HG03558 (cell line): Measurements from ENCODE around the gene DNM3.
"Not testable (repeated sequence)": the region's sequence is repeated elsewhere in the genome, so short reads cannot be mapped to it uniquely, and the experiment has no call there.

Source experiments
- ATAC-seq: cut with Tn5 transposase; IDR thresholded peaks from one replicate; pipeline ENCODE4 v1.9.1; 2021; ENCODE audit warnings: moderate number of reproducible peaks; ENCODE audit not compliant: unreplicated experiment; ENCODE audit errors: extremely low read depth

DNM3 gene

DNA sequence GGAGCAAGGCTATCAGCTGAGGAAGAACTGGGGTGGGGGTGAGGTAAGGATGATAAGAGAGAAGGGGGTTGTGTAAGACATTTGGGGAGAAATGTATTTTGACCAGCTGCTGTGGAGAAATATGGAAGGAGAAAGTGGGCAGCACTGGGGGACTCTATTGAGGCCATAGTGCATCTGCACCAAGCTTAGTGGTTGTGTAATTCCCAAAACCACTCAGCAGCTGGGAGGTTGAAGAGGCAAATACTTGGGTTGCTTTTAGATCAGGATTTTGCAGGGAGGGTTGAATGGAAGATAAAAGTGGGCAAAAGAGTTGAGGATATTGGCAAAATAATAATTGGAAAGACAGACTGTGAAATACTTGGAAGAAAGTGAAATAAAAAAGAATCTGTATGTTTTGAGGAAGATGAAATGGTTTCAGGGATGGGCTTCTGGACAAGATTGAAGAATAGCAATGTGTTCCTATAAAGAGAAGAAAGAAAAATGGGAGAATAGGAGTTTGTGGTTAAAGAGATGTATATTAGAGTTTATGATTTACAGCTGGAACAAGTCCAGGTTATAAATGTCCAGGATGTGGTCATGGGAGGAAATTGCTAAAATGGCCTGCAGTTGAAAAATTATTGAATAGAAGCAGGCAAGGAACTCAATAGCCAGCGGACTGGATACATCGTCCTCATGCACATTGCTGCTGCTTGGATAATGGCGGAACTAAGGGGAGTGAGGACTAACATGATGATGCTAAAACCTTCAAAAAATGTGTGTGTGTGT lies 162.7 kb downstream of the DNM3 start:
- ATAC-seq: no peak

DNA sequence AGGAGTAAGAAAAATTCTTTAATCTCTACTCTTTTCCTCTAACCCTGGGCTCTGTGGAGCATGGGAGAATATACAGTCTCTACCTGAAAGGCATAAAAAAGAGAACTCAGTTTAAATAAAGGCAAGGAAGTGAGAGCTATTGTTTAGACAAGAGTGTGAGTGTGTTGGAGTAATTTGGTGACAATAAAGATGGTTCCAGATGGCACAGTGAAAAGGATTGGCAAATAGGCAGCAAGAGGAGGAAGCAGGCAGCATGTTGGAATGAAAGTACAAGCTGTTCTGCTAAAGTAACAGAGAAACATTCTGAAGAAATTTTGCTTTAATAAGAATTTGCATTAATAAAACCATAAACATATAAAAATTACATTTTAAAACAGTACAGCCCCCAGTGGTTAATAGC lies 163.4 kb downstream of the DNM3 start:
- ATAC-seq: no peak

DNA sequence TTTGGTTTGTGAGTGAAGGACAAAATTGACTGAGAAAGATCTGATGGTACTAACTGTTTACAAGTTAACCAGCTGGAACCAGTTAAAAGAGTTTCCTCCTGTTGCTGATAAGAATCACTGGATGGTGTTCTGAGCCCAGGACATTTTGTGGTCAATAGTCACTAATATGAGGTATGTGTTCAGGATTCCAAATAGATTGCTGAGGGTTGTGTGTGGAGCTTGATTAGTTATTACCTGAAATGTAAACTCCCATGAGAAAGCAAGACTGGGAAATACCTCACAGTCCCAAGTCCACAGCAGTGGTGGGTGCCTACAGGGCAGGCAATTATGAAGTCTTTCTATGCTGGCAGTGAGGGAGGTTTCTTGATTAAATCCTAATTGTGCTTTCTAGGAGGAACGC lies 164.6 kb downstream of the DNM3 start:
- no peak for ATAC-seq

DNA sequence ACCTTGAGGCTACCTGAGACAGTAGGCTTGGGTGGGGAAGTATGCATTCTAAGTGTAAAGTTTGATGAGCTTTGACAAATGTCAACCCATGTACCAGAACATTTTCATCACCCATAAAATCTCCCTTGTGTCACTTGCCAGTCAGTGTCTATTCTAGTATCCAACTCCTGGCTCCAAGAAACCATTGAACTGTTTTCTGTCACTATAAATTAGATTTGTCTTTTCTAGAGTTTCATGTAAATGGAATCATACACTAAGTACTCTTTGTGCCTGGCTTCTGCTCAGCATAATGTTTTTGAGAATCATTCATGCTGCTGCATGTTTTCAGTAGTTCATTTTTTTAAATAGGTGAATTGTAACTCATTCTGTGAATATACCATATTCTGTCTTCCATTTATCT lies 165.4 kb downstream of the DNM3 start:
- no peak for ATAC-seq

DNA sequence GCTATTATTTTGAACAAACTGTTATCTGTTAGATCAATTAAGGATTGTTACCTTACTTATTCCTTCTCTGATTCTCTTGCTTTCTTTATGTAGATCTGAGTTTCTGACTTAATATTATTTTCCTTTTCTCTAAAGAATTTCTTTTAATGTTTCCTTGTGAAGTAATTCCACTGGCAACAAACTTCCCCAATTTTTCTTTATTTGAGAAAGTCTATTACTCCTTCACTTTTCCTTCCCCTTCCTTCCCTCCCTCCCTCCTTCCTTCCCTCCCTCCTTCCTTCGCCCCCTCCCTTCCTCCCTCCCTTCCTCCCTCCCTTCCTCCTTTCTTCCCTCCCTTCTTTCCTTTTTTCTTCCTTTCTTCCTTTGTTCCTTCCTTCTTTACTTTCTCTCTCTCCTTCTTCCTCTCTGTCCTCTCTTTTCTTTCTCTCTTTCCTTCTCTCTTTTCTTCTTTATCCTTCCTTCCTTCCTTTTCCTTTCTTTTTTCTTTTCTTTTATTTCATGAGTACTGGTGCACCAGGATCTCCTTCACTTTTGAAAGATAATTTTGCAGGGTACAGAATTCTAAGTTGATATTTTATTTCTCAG lies 177.5 kb downstream of the DNM3 start:
- ATAC-seq: no peak

DNA sequence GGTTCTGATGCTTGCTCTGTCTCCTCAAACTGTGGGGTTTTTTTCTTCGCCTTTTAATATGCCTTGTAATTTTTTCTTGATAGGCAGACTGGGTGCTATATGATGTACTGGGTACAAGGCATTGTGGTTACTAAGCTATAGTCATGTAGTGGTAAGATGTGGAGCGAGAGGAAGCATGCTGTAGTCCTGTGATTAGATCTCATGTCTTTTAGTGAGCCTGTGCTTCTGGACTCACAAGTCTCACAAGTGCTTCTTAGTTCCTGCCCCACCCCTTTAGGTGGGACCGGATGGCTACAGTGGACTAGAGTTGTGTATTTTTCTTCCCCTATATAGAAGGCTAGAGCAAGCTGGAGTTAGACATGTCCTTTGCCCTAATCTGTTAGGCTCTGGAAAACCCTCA lies 178.7 kb downstream of the DNM3 start:
- ATAC-seq: no peak

DNA sequence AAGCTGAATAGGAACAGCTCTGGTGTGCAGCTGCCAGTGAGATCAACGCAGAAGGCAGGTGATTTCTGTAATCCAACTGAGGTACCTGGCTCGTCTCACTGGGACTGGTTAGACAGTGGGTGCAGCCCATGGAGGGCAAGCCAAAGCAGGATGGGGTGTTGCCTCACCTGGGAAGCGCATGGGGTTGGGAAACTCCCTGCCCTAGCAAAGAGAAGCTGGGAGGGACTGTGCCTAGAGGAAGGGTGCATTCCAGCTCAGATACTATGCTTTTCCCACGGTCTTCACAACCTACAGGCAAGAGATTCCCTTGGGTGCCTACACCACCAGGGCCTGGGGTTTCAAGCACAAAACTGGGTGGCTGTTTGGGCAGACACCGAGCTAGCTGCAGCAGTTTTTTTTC lies 183.2 kb downstream of the DNM3 start:
- ATAC-seq: no peak

DNA sequence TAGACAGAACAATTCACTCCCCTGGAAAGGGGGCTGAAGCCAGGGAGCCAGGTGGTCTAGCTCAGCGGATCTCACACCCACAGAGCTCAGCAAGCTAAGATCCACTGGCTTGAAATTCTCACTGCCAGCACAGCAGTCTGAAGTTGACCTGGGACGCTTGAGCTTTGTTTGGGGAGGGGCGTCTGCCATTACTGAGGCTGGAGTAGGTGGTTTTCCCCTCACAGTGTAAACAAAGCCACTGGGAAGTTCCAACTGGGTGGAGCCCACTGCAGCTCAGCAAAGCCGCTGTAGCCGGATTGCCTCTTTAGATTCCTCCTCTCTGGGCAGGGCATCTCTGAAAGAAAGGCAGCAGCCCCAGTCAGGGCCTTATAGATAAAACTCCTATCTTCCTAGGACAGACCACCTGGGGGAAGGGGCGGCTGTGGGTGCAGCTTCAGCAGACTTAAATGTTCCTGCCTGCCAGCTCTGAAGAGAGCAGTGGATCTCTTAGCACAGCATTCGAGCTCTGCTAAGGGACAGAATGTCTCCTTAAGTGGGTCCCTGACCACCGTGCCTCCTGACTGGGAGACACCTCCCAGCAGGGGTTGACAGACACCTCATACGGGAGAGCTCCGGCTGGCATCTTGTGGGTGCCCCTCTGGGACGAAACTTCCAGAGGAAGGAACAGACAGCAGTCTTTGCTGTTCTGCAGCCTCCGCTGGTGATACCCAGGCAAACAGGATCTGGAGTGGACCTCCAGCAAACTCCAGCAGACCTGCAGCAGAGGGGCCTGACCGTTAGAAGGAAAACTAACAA lies 183.8 kb downstream of the DNM3 start:
- not testable (repeated sequence) for ATAC-seq

DNA sequence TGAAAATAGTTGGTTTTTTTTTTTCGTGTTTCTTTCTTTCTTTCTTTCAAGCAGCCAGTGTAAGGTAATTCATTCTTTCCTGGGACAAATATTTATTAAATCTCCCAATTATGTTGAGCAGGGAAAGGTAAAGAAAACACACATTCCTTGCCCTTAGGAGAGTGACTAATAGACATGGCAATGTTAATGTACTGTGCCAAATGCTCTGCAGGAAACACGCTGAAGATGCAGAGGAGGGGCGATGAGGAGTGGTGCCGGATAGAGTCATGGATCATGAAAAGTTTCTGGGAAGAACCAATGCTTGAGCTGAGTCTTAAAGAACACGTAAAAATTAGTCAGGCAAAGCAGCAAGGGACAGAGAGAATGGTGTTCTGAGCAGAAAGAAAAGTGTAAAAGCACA lies 199.2 kb downstream of the DNM3 start:
- no peak for ATAC-seq

DNA sequence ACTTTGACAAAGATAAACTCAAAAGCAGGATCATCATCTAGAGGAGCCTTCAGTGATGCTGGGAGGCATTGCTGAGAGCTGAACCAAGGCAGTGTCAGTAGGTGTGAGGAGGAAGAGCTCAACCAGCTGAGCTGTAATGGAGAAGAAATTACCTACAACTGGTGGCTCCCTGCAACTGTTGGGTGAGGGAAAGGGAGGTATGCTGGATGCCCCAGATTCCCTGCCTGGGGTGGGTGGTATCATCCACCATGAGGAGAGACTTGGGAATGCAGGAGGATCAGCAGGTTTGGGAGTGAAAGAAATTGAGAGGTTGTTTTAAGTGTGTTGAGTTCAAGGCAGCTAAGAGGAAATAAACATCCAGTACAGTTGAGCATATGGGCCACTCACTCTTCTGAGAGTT lies 199.8 kb downstream of the DNM3 start:
- ATAC-seq: no peak

DNA sequence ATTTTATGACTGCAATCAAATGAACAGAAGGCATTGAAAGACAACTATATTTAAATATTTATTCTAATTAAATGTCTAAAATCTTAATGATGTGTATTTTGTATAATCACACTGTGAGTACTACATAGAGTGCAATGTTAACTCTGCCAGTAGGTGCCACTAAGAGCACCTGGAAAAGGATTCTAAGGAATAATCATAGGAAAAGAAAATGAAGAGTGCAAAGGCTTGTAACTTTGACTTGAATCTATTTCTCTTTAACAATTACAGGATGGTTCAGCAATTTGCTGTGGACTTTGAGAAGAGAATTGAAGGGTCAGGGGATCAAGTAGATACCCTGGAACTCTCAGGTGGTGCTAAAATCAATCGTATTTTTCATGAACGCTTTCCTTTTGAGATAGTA lies 200.4 kb downstream of the DNM3 start:
- ATAC-seq: no peak

DNA sequence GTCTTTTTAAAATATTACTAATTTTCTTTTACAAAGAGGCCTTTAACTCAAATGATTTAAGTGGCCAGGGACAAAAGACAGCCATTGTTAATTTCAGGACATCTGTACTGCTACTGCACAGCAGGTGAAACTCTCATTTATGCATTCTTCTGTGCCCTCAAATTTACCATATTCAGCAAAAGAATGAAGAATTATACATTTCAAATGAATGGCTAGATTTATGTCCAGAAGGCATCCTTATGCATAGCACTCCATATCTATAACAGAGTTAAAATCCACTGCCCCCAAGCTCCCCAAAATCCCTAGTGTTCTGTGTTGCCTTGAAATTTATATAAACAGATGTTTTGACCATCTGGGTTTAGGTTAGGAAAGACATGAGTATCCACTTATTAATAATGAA lies 202.6 kb downstream of the DNM3 start:
- no peak for ATAC-seq

DNA sequence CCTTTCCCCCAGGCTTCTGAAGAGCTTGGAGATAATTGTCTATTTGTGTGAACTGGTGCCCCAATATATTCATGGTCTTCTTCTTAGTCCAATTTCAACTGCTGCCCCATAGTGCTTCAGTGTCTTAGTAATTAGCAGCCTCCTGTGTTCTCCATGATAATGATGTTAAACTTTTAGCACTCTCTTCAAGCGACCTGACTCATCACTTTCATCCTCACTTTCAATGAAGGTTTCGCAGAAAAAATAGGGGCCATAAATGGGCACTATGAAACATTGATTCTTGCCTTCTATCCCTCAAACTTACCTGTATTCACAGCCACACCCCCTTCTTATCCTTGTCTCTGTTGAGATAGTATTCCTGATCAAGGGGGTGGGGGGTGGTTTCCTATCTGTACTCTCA lies 210.6 kb downstream of the DNM3 start:
- ATAC-seq: no peak

DNA sequence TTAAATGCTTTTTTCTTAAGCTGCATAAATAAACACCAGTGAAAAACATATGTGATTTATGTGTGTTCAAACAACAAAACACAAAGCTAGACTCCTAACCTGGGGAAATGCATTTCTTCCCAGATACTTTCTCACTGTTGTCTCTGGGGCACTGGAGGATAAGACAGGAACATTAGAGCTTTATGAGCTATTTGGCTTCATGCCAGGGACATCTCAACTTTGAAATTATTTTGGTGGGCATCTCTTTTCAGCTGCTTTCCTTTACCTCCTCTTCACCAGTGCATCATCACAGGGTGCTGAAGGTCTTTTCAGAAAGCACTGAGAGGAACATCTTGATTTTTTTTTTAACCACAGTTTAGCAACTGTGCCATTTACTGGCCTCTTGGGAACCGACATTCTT lies 212.9 kb downstream of the DNM3 start:
- no peak for ATAC-seq

DNA sequence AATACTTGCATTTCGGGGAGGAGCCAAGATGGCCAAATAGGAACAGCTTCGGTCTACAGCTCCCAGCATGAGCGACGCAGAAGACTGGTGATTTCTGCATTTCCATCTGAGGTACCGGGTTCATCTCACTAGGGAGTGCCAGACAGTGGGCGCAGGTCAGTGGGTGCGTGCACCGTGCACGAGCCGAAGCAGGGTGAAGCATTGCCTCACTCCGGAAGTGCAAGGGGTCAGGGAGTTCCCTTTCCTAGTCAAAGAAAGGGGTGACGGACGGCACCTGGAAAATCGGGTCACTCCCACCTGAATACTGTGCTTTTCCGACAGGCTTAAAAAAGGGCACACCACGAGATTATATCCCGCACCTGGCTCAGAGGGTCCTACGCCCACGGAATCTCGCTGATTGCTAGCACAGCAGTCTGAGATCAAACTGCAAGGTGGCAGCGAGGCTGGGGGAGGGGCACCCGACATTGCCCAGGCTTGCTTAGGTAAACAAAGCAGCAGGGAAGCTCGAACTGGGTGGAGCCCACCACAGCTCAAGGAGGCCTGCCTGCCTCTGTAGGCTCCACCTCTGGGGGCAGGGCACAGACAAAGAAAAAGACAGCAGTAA lies 214.6 kb downstream of the DNM3 start:
- not testable (repeated sequence) for ATAC-seq

DNA sequence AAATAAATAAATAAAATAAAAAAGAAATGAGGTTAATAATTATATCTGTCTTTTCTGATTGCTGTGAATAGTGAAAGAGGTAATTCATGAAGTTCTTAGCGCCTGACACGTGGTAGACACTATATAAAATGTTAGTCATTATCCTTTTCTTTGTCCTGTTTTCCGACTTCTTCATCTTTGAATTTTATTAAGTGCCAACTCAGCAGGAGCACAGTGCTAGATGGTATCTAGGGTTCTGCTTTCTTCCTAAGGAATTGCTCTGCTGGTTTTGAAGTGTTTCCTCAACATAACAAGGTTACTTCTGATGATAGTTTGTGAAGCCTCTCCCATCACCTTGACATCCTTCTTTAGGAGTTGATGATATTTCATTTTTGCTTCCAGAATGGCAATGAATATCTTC lies 227.0 kb downstream of the DNM3 start:
- no peak for ATAC-seq

DNA sequence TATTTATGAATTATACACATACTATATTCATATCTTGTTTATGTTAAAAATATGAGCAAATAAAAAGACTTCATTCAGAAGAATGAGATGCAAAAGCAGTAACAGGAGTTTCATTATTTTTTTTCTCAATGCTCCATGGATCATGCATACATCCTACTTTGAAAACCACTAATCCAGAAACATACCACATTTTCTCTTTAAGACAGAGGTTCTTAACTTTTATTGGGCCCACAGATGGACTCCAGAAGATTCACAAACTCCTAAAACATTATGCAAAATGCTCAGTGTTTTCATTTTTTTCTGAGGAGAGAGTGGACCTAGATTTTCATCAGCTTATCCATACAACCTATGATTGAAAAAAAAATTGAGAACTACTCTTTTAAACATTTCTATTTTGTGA lies 227.8 kb downstream of the DNM3 start:
- no peak for ATAC-seq

DNA sequence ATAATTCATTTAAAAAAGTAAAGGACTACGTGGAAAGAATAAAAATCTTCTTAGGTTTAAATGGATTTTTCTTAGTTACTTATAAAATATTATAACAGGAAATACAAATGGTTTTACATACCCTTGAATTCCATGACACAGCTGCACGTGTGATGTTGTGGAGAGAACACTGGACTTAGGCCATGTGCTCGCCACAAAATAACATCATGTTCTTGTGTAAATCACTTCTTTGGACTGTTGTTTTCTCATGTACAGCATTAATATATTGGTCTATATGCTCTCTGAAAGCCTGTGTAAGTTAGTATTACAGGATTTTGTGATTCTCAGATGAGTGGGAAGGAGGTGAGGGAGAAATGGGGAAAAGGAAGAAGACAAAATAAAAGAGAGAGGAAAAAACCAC lies 228.2 kb downstream of the DNM3 start:
- no peak for ATAC-seq

DNA sequence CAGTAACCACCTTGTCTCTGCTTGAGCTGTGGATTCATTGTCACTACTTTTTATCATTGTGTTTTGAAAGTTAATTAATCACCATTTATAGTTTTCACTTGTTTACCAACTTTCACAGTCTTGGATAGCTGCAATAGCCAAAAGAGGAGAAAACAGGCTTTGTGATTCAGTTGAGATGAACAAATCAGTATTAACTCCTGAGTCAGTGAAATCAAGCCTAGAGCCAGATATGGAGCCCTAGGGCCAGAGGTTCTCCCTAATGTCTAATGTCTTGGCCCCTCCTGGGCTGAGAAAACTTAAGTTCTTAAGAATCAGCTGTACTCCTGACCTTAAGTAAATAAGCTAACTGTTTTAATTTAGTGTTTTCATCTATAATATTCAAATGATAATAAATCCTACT lies 228.8 kb downstream of the DNM3 start:
- ATAC-seq: no peak

DNA sequence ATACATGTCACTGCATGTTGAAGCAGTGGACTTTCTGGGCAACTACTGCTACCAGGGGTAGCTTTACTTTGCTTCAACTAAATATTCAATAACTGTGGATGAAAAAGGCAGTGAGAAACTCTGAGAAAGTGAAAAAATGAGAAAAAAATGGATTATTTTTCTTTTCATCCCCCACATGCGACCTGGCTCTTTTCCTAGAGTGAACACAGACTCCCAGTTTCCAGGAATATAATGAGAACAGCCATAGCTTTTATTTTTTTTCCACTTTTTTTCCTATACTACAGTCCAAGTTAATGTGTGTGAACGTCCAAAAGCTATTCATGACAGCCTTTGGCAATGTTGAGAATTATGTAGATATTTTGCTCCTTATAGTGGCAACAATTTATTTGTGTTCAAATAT lies 230.4 kb downstream of the DNM3 start:
- ATAC-seq: no peak

DNA sequence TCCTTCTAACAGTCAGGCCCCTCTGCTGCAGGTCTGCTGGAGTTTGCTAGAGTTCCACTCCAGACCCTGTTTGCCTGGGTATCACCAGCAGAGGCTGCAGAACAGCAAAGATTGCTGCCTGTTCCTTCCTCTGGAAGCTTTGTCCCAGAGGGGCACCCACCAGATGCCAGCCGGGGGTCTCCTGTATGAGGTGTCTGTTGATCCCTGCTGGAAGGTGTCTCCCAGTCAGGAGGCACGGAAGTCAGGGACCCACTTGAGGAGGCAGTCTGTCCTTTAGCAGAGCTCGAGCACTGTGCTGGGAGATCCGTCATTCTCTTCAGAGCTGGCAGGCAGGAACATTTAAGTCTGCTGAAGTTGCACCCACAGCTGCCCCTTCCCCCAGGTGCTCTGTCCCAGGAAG lies 238.6 kb downstream of the DNM3 start:
- ATAC-seq: not testable (repeated sequence)
